Measurements from ENCODE around the gene SART3. TPM values are rescaled to one million over a fixed set of nuclear protein-coding genes. Genes with fewer than 3 reads are reported as not detected.

SART3 gene
- total RNA-seq, 1 experiment from 2014 or later: 89.4 TPM

DNA sequence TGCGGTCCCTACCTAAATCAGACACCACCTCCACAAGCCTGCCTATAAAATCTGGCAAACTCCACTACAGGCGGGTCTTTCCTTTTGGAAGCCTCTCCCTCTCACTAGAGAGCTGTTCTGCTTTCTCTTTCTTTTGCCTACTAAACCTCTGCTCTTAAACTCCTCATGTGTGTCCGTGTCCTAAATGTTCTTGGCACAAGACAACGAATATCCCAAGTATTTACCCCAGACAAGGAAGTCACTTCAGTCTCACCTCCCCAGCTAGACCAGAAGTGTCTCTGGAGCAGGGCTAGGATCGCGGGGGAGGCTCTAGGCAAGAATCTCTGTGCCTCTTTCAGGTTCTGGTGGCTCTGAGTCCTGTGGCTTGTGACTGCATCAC, 83.1 kb downstream of the SART3 start:
- Histone ChIP-seq H3K4me2 (ENCODE audit: insufficient read depth, insufficient read length, low read length) (no peak overlapping the region), H2BK20ac (ENCODE audit: low read depth, low read length, poor library complexity, severe bottlenecking) (no peak overlapping the region), H3K27me3 (ENCODE audit: insufficient read depth, low read length) (no peaks in the 10 kb centered on the region), H3K18ac (ENCODE audit: insufficient read length, low read depth, low read length) (no peak overlapping the region), H4K91ac (ENCODE audit: insufficient read length, low read depth, low read length) (no peak overlapping the region), H3K4ac (ENCODE audit: low read depth, low read length) (no peak overlapping the region), H3K56ac (ENCODE audit: insufficient read length, low read depth, low read length) (no peak overlapping the region), H2AK5ac (ENCODE audit: insufficient read length, low read length) (no peak overlapping the region), H3K4me1 (ENCODE audit: insufficient read depth, low read length) (no peaks in the 10 kb centered on the region), H4K5ac (ENCODE audit: insufficient read length, low read depth, low read length) (no peak overlapping the region), H3K23me2 (ENCODE audit: insufficient read length, low read depth, low read length, poor library complexity, severe bottlenecking) (no peaks in the 10 kb centered on the region), H2BK5ac (ENCODE audit: insufficient read length, low read length) (no peak overlapping the region), H2BK120ac (ENCODE audit: low read depth, low read length, poor library complexity, severe bottlenecking) (no peak overlapping the region), H4K20me1 (ENCODE audit: control insufficient read depth, insufficient read depth, insufficient read length) (no peaks in the 10 kb centered on the region), H3K9ac (ENCODE audit: extremely low read depth, insufficient read length, low read length) (no peak overlapping the region), H3K9me3 (ENCODE audit: control insufficient read depth, low read depth, low read length) (no peaks in the 10 kb centered on the region), H3K27ac (ENCODE audit: insufficient read length, low read depth, low read length) (no peak overlapping the region), H3T11ph (ENCODE audit: low read length) (no peak overlapping the region), H3K79me2 (ENCODE audit: insufficient read depth, low read length) (no peaks in the 10 kb centered on the region), H3K23ac (ENCODE audit: insufficient read length, low read depth, low read length) (no peak overlapping the region), H2BK12ac (ENCODE audit: insufficient read length, low read depth, low read length) (no peak overlapping the region), H3K14ac (ENCODE audit: insufficient read depth, low read length) (no peak overlapping the region), H4K8ac (replicated peaks; ENCODE audit: insufficient read length, low read depth, low read length) (no peak overlapping the region), H2AFZ (ENCODE audit: low read length) (no peak overlapping the region), H3K79me1 (ENCODE audit: insufficient read depth, low read depth, low read length, poor library complexity, severe bottlenecking) (no peaks in the 10 kb centered on the region), H2BK15ac (ENCODE audit: low read depth, low read length) (no peak overlapping the region)
- DNase-seq: no peak
- peaks cover 10% of the 10 kb centered on the region for H3K27me3 Mint-ChIP-seq (ENCODE audit: low read depth)
- peaks cover 8 to 13% of the 10 kb centered on the region in 2 experiments for H3K4me1 Mint-ChIP-seq
- WGBS (ENCODE audit: extremely low coverage, insufficient read length, low lambda C conversion rate): no CpG with 5 or more reads among the region's 6 CpGs
- no peak overlapping the region for H3K27ac Mint-ChIP-seq
- H3K9me3 Mint-ChIP-seq: no peaks in the 10 kb centered on the region
- H3K4me3 Mint-ChIP-seq: no peak overlapping the region
- H3K36me3 Mint-ChIP-seq (ENCODE audit: insufficient read depth in 1 of 3, low read depth in 3 of 3): no peaks in the 10 kb centered on the region
- TF ChIP-seq, protein P1, sequence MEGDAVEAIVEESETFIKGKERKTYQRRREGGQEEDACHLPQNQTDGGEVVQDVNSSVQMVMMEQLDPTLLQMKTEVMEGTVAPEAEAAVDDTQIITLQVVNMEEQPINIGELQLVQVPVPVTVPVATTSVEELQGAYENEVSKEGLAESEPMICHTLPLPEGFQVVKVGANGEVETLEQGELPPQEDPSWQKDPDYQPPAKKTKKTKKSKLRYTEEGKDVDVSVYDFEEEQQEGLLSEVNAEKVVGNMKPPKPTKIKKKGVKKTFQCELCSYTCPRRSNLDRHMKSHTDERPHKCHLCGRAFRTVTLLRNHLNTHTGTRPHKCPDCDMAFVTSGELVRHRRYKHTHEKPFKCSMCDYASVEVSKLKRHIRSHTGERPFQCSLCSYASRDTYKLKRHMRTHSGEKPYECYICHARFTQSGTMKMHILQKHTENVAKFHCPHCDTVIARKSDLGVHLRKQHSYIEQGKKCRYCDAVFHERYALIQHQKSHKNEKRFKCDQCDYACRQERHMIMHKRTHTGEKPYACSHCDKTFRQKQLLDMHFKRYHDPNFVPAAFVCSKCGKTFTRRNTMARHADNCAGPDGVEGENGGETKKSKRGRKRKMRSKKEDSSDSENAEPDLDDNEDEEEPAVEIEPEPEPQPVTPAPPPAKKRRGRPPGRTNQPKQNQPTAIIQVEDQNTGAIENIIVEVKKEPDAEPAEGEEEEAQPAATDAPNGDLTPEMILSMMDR (conservative IDR thresholded peaks at IDR 0.05): no peak

All from H9 (cell line).